Thyroid gland (tissue), 4 donors: ENCODE measurements around the gene CREB3L2. TPM values are rescaled to one million over a fixed set of nuclear protein-coding genes. Genes with fewer than 3 reads are reported as not detected.

Source experiments
- DNase-seq, 2 donors: peaks; one replicate each; pipeline ENCODE4 v3.0.0-alpha.2; 2019
- H3K27ac ChIP-seq, 3 donors: fragments of 200-600 bp; sonication (generic); 1 replicate in 2 of 3; 2 replicates in 1 of 3; pipeline ENCODE4 v1.5.1; 2016 to 2019; ENCODE audit warnings: mild to moderate bottlenecking in 1 of 3, moderate library complexity in 1 of 3
- H3K27me3 ChIP-seq: fragments of 200-600 bp; sonication (generic); one replicate; pipeline ENCODE4 v1.5.1; 2019
- H3K36me3 ChIP-seq, 2 donors: fragments of 200-600 bp; sonication (generic); one replicate each; pipeline ENCODE4 v1.5.1; 2016 to 2019
- H3K4me1 ChIP-seq, 2 donors: fragments of 200-600 bp; sonication (generic); one replicate each; pipeline ENCODE4 v1.5.1; 2017 to 2019
- H3K4me3 ChIP-seq, 3 donors: fragments of 200-600 bp; sonication (generic); replicated peaks in 1 of 3; 1 replicate in 2 of 3; 2 replicates in 1 of 3; pipeline ENCODE4 v1.5.1; 2016; ENCODE audit warnings: mild to moderate bottlenecking in 1 of 3
- H3K9me3 ChIP-seq: fragments of 200-600 bp; sonication (generic); one replicate; pipeline ENCODE4 v1.5.1; 2017
- CTCF ChIP-seq, 6 experiments: fragments of 200-600 bp in 3 of 6; fragments of 450-650 bp in 3 of 6; sonication (generic) in 3 of 6; IDR thresholded peaks; one replicate each; pipeline ENCODE4 v1.5.1; 2016 to 2019; ENCODE audit warnings: antibody characterized with exemption in 6 of 6, mild to moderate bottlenecking in 2 of 6, inconsistent platforms in 1 of 6, moderate library complexity in 1 of 6
- POLR2A ChIP-seq, 2 donors: fragments of 450-650 bp; IDR thresholded peaks; one replicate each; pipeline ENCODE4 v1.6.1; 2017; ENCODE audit warnings: antibody characterized with exemption in 2 of 2, mild to moderate bottlenecking in 2 of 2, moderate library complexity in 1 of 2
- WGBS, 2 donors: methylation state at CpG; one replicate each; pipeline ENCODE4 v1.1.5; 2017; 5-methylcytosine and 5-hydroxymethylcytosine counted together
- intact Hi-C: fragments of 100-400 bp; cut with DNase I; formaldehyde crosslinking; loops from one replicate; pipeline ENCODE4 v1.15.1; 2023
- total RNA-seq, 4 donors: library from RNA; depleted of rRNA; stranded (reverse); fragments of >200 nt; gene quantifications; one replicate each; pipeline ENCODE4 v1.2.3, GENCODE V29; 2016

Gene CREB3L2
- total RNA-seq, 4 donors from 2014 or later: 86.1 to 143 (median 103) TPM

DNA sequence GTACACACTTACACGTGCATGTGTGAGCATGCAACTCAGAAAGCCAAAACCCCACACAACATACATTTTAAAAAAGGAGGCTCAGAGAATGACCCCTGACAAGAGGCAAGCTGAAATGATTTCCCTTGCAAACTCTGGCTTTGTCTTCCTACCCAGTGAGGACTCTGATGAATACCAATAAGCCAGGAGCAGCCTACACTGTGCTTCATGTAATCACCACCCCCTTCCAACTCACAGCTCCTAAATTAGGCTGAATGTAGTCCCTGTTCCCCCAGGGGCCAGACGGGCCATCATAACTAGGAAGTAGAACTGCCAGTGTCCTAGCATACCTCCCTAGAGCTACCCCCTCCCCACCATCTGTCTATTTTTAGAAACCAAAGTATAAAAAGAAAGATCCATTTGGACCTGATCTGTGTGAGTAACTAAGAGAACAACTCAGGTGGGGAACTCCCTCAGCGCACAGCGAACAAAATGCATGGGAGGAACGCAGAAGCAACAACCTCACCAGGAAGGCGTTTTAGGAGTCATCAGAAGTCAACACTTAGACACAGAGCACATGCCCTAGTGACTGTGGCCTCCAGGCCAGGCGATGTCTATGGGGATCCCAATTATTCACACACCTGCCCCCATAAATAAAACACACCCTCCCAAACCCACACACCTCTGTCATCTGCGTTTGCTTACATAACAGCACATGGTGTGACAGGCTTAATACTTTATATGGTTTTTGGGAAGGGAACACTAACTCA, 157.0 kb downstream of the CREB3L2 start:
- no peak for TF ChIP-seq CTCF (IDR thresholded peaks at IDR 0.05)
- TF ChIP-seq POLR2A (IDR thresholded peaks at IDR 0.05): no peak
- H3K4me1 ChIP-seq: peaks cover 0 to 6% of the 10 kb centered on the region in 2 donors
- no peaks in the 10 kb centered on the region for H3K27me3 ChIP-seq
- intact Hi-C loops: no loop called here
- 90 to 94% methylated on average over 8 of the region's 8 CpGs for WGBS, 2 donors
- no peak overlapping the region for H3K4me3 ChIP-seq
- no peaks in the 10 kb centered on the region for H3K9me3 ChIP-seq
- no peaks in the 10 kb centered on the region for H3K36me3 ChIP-seq
- no peak for DNase-seq
- no peak overlapping the region for H3K27ac ChIP-seq

DNA sequence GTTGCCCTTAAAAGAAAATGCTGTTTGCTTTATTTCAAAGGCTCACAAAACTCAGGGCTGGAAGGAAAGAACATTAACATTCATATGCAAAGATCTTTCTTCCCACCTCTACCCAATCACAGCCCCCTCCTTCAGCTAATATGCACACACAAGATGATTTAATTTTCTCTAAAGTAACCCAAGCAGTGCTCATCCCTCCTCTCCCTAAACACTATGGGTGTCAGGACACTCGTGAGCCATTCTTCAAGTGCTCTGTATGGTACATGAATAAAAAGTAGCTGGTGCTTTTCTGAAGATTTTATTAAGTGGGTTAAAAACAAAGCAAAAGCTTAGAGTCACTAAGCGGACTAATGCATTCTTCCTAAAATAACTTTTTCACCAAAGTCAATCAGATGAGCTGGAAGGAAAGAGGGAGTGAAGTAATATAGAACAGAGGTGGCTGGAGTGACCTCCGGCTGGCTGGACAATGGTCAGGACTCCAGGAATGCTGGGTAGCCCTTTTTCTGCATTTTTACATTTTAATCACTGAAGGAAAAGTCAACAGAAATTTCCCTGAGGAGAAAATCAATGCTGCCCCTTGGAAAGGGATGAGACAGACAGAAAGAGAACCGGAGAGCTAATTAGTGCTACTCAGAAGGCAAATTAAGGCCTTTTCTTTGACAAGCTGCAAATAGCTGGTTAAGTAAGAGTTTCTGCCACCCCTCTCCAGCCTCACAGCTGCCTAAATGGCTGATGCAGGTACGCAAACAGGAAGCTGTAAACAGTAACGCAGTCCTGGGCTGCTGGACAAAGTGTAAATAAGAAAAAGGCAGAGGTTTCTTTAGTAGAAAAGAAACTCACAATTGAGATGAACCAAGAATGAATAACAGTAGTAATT, 161.7 kb downstream of the CREB3L2 start:
- DNase-seq: no peak
- no peak overlapping the region for H3K4me3 ChIP-seq
- no peak overlapping the region for H3K27ac ChIP-seq
- no peak for TF ChIP-seq POLR2A (IDR thresholded peaks at IDR 0.05)
- no peak for TF ChIP-seq CTCF (IDR thresholded peaks at IDR 0.05)
- no peaks in the 10 kb centered on the region for H3K36me3 ChIP-seq
- H3K9me3 ChIP-seq: no peaks in the 10 kb centered on the region
- H3K4me1 ChIP-seq: no peaks in the 10 kb centered on the region
- WGBS, 2 donors: 86 to 88% methylated on average over 6 of the region's 6 CpGs
- intact Hi-C loops: no loop called here
- H3K27me3 ChIP-seq: no peaks in the 10 kb centered on the region

GRCh38 chr7:137838706-137839315, 163.1 kb downstream of the CREB3L2 start:
- H3K4me1 ChIP-seq: no peaks in the 10 kb centered on the region
- intact Hi-C loops: no loop called here
- H3K27ac ChIP-seq: no peak overlapping the region
- no peaks in the 10 kb centered on the region for H3K36me3 ChIP-seq
- TF ChIP-seq POLR2A (IDR thresholded peaks at IDR 0.05) (no peak), CTCF (IDR thresholded peaks at IDR 0.05) (no peak)
- H3K27me3 ChIP-seq: no peaks in the 10 kb centered on the region
- no peak for DNase-seq
- 87 to 91% methylated on average over 7 of the region's 7 CpGs for WGBS, 2 donors
- no peaks in the 10 kb centered on the region for H3K9me3 ChIP-seq
- no peak overlapping the region for H3K4me3 ChIP-seq

DNA sequence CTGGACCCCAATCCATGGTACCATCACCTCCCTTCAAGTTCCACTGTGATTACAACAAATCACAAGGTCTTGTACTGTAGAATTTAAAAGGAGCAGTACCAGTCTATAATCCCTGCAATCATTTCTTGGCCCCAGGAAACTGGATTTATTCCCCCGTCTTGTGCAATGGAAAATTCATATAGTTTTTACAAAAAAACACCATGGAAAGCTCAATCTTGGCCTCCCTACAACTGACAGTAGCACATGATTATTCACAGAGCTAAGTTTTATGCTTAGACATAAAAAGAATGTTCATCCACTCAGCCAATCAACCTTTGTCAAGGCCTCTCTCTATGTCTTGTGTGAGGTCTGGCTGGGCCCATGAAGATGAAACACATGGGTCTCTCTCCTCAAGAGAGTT, 165.3 kb downstream of the CREB3L2 start:
- WGBS, 2 donors: 87 to 93% methylated on average over 1 of the region's 1 CpG
- Histone ChIP-seq H3K27me3 (no peaks in the 10 kb centered on the region), H3K4me1 (no peaks in the 10 kb centered on the region), H3K27ac (peak overlapping the region in 2 of 3 donors; percentile 8 to 53), H3K9me3 (no peaks in the 10 kb centered on the region), H3K36me3 (no peaks in the 10 kb centered on the region), H3K4me3 (no peak overlapping the region)
- intact Hi-C loops: no loop called here
- no peak for DNase-seq
- no peak for TF ChIP-seq POLR2A (IDR thresholded peaks at IDR 0.05)
- no peak for TF ChIP-seq CTCF (IDR thresholded peaks at IDR 0.05)
